Hematopoietic multipotent progenitor cell (in vitro differentiated cells): Measurements from ENCODE around the gene B3GALNT2. TPM values are rescaled to one million over a fixed set of nuclear protein-coding genes. Genes with fewer than 3 reads are reported as not detected.
"Not testable (repeated sequence)": the region's sequence is repeated elsewhere in the genome, so short reads cannot be mapped to it uniquely, and the experiment has no call there.

Source experiments
- DNase-seq, 3 donors: peaks; one replicate each; pipeline ENCODE4 v3.0.0-alpha.2; 2011 to 2015; ENCODE audit warnings: low read depth in 2 of 3, low spot score in 2 of 3
- total RNA-seq: library from RNA; depleted of rRNA; stranded (reverse); fragments of >200 nt; gene quantifications from one replicate; pipeline ENCODE4 v1.2.3, GENCODE V29; 2012

B3GALNT2 gene
- total RNA-seq, 1 donor = 10.2 TPM

GRCh38 chr1:235504494-235505222 lies 406 bp upstream of the B3GALNT2 start:
- DNase-seq = peak; percentile 93 to 99 (median 99)

GRCh38 chr1:235503403-235504121 lies 690 bp downstream of the B3GALNT2 start:
- DNase-seq = peak; percentile 6 to 52 (median 38)

GRCh38 chr1:235502601-235503402 lies 1.4 kb downstream of the B3GALNT2 start:
- peak in 1 of 3 donors; percentile 35 for DNase-seq

- no peak for DNase-seq
Observed at GRCh38 chr1:235500971-235501540, 3.2 kb downstream of the B3GALNT2 start.

GRCh38 chr1:235495551-235495950 lies 8.7 kb downstream of the B3GALNT2 start:
- no peak for DNase-seq

GRCh38 chr1:235495030-235495429 lies 9.2 kb downstream of the B3GALNT2 start:
- DNase-seq = no peak

GRCh38 chr1:235494531-235494930 lies 9.7 kb downstream of the B3GALNT2 start:
- no peak for DNase-seq

- no peak for DNase-seq
Observed at GRCh38 chr1:235491644-235492043, 12.6 kb downstream of the B3GALNT2 start.

GRCh38 chr1:235486321-235486720 lies 17.9 kb downstream of the B3GALNT2 start:
- DNase-seq = no peak

- DNase-seq = no peak
Observed at GRCh38 chr1:235485558-235485957, 18.7 kb downstream of the B3GALNT2 start.

GRCh38 chr1:235483090-235483489 lies 21.2 kb downstream of the B3GALNT2 start:
- no peak for DNase-seq

GRCh38 chr1:235473806-235474205 lies 30.4 kb downstream of the B3GALNT2 start:
- DNase-seq = no peak

- DNase-seq = no peak
Observed at GRCh38 chr1:235470741-235471439, 33.4 kb downstream of the B3GALNT2 start.

- not testable (repeated sequence) for DNase-seq
Observed at GRCh38 chr1:235469897-235470296, 34.4 kb downstream of the B3GALNT2 start.

GRCh38 chr1:235468970-235469369 lies 35.3 kb downstream of the B3GALNT2 start:
- no peak for DNase-seq

GRCh38 chr1:235468004-235468403 lies 36.2 kb downstream of the B3GALNT2 start:
- no peak for DNase-seq

GRCh38 chr1:235465066-235465465 lies 39.2 kb downstream of the B3GALNT2 start:
- DNase-seq = no peak

GRCh38 chr1:235462832-235463231 lies 41.4 kb downstream of the B3GALNT2 start:
- not testable (repeated sequence) for DNase-seq

GRCh38 chr1:235461954-235462353 lies 42.3 kb downstream of the B3GALNT2 start:
- no peak for DNase-seq

- DNase-seq = no peak
Observed at GRCh38 chr1:235460770-235461169, 43.5 kb downstream of the B3GALNT2 start.
